ENCODE measurements around the gene ADSS2.

The ADSS2 gene

DNA sequence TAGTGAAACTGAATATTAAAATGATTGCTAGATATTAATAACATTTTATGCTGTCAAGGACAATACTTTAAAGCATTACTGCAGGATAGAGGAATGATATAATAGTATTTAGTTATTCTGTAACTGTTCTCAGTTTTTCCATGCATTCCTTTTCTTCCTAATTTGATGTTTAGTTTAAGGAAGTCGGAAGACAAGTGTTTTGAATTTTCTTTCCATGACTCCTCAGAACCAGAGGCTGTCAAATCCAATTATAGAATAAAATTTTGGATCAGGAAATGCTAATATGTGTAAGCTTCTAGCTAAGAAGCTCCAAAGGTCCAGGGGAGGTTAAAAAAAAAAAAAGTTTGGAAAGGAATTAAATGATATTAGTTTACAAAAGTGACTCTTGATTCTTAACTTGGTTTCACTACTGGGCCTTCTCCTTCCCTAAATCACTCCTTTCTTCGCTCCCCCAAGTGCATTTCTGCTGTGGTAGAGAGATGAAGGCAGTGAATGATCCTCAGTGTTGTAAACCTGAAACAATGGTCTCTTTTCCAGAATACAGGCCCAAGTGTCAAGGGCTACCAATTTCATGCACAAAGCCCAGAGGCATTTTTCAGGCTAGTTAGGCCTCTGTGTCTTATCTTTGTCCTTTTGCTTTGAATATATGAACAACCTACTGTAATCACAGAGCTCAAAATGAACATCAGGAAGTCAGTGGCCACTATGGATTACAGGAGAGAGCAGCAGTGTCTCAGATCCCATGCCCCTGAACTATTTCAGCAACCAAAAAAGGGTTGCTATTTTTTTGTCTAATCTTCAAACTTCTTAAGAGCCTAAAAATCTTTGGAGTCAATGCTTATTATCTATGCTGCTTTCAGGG lies 6.2 kb downstream of the ADSS2 start:
- DNase-seq (ENCODE audit: low read depth): no peak

DNA sequence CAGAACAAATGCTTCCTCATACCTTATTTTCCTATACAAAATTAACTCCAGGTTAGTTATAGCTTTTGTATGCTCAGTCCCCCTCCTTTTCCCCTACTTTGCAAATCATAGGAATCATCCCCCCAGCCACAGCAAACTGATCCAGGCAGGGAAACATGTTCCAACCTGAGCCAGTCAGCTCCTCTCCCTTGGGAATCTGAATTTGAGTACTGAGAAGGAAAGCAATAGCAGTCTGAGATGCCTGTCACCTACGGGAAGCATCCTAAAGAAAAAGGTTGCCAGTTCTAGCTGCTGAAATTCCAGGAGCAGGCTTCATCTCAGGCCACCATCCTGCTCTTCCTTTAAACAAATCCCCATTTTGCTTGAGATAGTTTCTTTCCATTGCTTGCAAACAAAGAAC lies 6.9 kb downstream of the ADSS2 start:
- DNase-seq (ENCODE audit: low read depth): no peak

DNA sequence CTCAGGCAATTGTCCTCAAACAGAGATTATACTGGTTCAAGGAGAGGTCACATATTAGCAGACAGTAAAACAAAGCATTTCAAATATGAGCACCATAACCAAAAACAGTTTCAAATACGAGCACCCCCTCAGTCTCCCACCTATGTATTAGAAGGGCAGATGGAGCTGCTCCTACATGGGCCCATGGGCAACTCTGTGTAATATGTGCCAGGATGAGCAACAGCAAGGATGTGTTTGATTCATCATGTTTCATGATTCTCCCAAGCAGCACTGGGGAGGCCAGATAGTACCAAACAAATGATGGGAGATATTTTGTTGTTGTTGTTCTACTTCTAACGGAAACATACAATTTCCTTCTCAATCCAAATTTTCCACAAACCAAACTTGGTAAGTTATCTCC lies 8.9 kb downstream of the ADSS2 start:
- no peak for DNase-seq (ENCODE audit: low read depth)

DNA sequence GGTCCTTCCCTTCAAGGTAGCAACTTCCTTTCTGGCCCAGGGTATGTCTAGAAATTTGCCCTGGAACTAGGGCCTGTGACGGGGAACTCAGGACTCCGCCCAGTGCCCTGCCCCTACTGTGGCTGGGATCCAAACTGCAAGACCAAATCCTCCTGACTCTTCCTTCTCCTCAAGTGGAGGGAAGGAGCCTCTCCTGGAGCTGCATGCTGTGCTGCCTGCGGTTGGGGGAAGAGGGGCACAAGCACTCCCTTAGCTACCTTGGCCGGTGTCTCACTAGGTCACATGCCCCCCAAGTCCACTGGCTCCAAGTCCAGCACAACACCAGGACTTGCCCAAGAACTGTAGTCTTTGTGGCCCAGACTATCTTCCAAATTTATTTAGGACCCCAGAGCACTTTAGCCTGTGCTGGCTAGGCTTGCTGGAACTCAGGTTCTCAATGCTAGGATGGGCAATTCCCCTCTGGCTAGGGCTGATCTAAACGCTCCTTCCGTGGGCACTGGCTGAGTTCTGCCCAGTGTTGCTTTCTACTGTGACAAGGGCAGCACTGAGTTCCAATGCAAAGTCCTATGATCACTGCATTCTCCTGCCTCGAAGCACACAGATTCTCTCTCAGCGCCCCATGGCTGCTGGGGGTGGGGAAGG lies 12.2 kb downstream of the ADSS2 start:
- no peak for DNase-seq (ENCODE audit: low read depth)

DNA sequence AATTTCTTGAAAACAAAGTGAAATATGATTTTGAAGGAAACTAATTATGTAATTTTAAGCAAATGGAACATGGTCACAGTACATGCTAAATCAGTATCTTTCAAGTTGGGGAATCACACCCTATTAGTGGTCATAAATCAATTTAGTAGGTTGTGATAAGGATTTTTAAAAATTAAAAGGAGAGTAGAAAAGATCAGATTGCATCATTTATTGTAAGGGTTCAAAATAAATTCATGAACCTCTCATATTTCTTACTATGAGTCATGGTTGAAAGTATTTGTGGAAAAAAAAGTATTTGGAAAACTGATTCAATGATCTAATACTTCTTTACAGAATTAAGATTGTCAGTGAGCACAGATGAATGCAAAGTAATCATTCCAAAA lies 14.6 kb downstream of the ADSS2 start:
- no peak for DNase-seq (ENCODE audit: low read depth)

DNA sequence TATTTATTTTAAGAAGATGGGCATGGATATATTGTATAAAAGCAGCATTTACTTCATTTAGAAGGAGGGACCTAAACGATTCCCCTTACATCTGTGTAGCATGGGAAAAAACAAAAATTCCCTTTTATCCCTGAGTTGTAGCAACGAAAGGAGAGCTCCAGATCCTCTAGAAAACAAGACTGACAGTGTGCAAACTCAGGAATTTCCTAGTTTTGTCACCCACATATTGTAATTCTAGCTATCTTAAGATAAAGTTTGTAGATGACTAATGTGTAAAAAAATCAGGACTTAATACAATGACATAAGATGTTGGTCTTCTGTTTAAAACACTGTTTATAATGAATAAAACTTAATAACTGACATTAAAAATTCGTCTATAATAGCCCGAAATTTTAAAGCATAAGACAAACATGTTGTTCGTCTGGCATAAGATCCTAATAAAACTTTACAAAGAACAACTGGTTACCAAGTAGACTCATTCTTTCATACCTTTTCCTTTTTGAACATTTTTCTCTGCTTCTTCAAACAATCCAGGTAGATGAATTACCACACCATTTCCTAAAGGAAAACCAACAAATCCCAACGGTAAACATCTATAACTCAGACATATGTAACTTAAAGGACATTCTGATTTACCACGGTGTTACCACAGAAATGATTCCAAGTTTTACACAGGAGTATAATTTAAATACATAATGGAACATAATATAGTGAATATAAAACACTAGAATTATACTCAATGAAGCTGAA lies 15.2 kb downstream of the ADSS2 start:
- DNase-seq (ENCODE audit: low read depth): no peak

DNA sequence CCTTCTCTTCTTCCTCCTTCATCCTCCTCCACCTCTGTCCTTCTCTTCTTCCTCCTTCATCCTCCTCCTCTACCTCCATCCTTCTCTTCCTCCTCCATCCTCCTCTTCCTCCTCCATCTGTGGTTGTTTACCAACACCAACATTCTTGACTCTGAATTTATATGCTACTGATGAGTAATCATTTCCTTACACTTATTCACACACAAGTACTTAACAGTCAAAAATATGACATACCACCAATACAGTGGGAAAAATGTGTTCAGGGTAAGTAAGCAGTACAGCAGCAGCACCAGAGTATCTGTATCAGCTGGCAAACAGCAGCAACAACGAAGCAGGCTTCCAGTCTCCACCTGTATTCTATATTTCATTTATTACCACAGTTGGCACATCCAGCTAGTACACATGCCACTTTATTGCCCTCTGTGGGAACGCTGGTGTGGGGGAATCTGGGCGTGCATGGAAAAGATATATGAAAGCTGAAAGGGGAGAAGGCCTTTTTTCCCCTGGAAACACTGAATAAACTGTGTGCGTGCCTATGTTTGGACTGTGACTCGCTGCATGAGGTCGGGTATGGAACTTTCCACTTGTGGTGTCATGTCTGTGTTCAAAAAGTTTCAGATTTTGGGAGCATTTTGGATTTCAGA lies 16.0 kb downstream of the ADSS2 start:
- no peak for DNase-seq (ENCODE audit: low read depth)

DNA sequence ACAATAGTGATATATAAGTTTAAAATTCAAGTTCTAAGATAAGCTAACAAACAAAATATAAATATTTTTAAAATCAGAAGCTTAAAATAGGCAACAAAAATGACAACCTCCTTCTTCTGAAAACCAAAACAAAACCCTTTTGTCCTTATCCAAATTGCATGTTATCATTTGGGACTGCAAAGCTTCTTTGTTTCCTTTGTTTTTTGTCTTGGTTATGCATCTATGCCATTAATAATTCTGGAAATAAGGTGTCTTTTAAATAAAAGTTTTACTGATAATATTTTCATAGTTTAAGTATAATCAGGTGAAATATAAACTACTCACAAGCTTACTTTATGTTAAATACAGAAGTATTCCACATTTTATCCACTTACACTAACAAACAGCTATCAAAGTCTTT lies 20.5 kb downstream of the ADSS2 start:
- no peak for DNase-seq (ENCODE audit: low read depth)

DNA sequence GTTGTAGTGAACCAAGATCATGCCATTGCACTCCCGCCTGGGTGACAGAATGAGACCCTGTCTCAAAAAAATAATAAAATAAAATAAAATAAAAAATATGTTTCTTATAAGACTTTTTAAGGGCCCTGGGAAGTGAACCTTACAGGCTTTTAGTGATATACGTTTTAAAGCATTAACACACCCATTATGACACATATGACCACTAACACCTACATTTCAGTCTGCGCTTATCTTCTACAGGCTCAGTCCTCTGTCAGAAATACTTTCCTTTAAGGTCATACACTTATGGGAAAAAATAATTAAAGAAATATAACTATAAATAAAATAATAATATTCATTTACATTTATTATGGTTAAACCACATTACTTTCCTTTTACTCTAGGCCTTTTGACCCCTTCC lies 21.9 kb downstream of the ADSS2 start:
- DNase-seq (ENCODE audit: low read depth): no peak

DNA sequence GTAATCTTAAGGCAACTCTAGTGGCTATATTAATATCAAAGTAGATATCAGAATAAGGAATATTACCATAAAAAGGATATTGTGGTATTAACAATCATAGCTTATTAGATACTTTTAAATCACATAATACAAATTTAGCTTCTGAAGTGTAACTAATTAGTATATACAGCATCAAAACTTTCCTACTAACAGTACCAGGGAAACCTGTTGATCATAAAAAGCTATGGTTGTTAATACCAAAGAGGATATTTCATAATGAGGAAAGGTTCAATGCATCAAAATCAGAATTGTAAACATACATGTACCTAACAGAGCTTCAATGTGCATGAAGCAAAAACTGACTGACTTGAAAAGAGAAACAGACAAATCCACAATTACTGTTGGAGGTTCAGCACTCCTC lies 24.1 kb downstream of the ADSS2 start:
- no peak for DNase-seq (ENCODE audit: low read depth)

DNA sequence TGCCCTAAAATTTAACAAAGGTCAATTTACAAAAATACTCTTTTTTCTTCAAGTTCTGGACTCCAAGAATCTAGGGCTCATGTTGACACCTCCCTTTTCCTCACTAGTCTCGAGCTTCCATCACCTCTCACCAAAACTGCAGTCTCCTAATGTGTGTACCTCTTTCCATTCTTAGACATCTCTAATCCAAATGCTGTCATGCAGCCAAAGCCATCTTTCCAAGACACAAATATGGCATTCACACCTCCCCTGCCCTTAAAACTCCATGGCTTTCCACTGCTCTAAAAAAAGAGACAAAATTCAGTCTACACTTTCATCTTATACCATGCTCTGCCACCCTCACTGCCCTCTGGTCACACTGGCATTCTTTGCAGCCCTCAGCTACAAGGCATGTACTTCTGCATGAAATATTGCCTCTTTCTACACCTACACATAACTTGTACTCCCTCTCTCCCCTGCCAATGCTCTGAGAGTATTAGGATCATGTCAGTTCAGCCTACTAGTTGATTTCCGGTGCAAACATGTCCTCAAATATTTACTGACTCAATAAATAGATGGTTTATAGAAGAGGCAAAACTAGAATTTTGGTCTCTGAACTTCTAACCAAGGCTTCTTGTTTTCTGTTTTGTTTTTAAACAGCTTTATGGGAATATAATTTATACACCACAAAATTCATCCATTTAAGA lies 26.9 kb downstream of the ADSS2 start:
- no peak for DNase-seq (ENCODE audit: low read depth)

DNA sequence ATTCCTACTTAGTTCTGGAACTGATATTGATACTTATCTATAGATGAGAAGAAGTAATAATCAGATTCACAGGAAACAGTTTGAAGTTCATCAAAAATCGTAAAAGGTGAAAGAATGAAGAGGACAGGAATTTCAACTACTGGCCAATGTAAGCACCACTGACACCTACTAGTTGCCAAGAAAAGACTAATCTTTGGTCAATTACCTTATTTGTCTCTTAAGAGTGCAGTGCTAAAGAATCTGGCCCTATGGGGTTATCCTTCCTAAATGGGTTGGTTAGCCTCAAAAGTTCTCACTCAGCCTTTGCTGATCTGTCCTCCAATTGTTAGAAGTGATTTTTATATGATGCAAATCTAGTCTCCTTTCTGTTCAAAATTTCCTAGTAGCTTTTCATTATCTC lies 29.5 kb downstream of the ADSS2 start:
- DNase-seq (ENCODE audit: low read depth): no peak

DNA sequence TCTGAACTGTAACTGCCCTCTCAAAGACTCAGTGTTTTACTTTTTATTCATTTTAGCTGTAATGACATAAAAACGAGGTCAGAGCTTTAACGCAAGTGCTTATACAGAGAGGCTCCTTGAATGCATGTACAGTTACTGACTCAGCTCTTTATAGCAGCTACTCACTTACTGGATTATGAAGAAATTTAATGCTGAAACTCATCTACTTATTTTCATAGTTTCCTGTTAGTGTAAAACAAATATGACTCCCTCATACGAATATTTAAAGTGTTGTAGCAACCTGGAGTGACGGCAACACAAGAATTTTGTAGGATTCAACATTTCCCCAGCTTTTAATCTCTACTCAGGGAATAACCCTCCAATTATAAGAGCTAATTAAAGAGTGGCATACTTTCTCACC lies 32.7 kb downstream of the ADSS2 start:
- DNase-seq (ENCODE audit: low read depth): no peak

DNA sequence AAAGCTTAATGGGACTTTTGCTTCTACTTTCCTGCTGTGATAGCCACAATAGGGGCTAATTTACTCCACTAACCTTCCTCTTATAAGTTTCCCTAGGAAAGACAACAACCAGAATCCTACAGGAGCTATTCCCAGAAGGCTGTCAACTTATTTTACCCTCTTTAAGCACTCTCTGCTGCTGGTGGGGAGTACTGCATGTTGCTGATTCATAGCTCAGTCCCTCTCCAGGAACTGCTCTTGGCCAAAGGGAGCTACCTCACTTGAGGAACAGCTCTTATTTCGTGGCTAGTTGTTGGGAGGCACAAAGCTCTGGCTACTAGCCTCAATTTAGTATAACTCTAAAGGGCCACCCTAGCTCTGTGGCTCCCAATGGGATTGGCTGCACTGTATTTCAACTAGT lies 37.2 kb downstream of the ADSS2 start:
- no peak for DNase-seq (ENCODE audit: low read depth)

DNA sequence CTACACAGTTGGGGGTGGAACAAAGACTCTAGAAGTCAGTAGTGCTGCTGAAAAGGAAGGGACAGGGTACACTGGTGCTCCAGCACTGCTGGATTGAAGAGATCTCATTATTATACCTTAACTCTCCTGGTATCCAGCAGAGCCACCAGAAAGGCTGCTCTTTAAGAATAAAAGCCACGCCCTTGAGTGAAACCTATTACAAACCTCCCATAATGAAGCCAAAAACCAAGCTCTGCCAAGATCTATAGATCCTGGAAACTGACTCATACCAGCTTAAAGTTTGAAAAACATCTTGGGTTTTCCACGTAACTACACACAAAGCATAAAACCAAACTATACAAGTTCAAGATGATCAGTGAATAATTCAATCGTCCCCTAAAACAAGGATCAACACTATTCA lies 38.0 kb downstream of the ADSS2 start:
- DNase-seq (ENCODE audit: low read depth): no peak

DNA sequence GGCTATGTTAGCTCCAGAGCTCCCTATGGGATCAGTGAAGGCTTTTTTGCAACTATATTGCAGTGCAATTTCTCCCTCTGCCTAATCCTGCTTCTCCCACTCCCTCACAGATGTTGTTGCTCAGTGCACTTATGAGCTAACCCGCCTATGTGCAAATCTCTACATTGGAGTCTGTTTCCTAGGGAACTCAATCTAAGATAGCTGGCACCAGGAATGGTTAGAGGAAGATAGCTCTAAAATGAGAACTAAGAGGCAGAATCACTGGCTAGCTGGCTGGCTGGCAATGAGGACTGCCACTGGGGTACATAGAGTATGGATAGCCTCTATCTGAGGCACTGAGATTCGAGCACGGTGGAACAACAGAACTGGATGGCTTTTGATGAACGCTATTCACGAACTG lies 39.5 kb downstream of the ADSS2 start:
- no peak for DNase-seq (ENCODE audit: low read depth)

DNA sequence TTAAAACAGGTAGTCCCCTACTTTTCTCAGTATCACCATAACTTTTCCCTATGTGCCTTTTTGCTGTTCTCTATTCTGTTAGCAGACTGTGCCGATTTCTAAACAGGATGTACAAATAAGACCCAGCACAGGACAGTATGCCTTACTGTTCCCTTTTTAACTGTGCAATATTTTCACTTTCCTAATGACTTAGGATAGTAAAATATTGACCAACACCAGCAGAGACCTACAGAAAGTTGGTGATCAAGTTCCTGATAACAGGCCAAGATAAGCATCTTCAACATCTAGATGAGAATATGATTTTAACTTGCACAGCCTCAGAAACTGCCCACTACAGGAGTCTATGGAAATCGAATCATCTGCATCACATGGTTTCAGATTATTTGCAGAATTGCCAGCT lies 42.0 kb downstream of the ADSS2 start:
- DNase-seq (ENCODE audit: low read depth): no peak

DNA sequence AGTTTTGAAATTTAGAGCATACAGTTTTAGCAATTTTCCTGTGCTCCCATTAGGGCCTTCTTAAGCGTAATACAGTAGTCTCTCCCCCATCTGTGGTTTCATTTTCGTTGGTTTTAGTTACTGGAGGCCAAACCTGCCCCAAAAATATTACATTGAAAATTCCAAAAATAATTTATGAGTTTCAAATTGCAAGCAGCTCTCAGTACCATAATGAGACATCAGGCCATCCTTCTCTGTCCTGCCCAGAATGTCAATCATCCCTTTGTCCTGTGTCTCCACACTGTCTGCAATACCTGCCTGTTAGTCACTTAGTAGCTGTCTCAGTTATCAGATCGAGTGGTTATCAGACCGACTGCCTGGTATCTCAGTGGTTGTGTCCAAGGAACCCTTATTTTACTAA lies 45.4 kb downstream of the ADSS2 start:
- no peak for DNase-seq (ENCODE audit: low read depth)

DNA sequence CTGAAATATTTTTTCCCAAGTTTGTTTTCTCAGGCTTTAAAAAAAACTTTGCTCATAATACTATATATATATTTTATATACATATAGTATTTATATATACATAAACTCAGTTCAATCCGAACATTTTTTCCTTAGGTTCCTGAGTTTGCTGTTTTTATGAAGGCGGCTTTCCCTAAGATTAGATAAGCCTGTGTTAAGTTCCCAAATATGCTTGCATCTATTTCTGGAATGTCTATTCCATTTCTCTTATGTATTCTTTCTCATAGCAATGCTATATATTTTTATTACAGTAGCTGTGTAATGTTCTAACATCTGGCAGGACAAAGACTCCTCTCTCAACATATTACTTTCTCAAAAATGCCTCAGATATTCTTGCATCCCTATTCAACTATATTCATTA lies 45.9 kb downstream of the ADSS2 start:
- no peak for DNase-seq (ENCODE audit: low read depth)

DNA sequence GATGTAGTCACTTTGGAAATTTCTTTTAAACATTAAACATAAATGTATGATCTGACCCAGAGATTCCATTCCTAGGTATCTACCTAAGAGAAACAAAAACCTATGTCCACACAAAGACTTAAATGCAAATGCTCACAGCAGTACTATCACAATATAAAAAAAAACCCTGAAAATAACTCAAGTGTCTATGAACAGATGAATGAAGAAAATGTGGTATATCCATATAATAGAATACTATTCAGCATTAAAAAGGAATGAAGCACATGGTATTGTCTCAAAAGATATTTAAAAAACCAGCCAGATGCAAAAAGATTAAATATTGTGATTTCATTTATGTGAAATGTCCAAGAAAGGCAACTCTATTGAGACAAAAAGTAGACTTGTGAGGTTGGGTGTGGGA lies 48.3 kb downstream of the ADSS2 start:
- no peak for DNase-seq (ENCODE audit: low read depth)

DNA sequence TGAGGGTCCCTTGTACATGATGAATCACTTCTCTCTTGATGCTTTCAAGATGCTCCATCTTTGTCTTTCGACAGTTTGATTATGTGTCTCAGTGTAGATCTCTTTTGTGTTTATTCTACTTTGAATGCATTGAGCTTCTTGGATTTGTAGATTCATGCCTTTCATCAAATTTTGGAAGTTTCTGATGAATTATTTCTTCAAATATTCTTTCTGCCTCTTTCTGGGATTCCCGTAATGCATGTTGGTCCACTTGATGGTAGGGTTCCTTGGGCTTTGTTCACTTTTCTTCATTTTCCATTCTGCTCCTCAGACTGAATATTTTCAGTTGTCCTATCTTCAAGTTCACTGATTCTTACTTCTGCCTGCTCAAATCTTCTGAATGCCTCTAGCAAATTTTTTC lies 50.7 kb downstream of the ADSS2 start:
- no peak for DNase-seq (ENCODE audit: low read depth)

DNA sequence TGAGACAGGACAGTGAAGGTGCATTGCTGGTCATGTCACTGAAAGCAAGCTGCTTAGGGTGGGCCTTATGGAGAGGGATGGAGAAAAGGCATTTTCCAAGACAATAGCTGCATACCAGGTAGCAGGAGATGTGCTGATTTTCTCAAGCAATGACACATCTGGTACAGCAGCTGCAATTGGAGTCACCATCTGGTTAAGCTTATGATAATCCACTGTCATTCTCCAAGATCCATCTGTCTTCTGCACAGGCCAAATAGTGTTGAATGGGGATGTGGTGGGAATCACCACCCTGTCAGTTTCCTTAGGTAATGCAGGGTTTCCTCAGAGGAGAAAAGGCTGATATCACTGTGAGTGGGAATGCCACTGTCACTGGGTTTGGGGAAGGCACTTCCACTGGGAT lies 54.6 kb downstream of the ADSS2 start:
- DNase-seq (ENCODE audit: low read depth): no peak
